SK-N-SH (cell line): Measurements from ENCODE around the gene ADAM29. TPM values are rescaled to one million over a fixed set of nuclear protein-coding genes. Genes with fewer than 3 reads are reported as not detected.

ENCODE experiments used
- CTCF ChIA-PET: fragments of 300-600, 350-600 bp; formaldehyde crosslinking; extraction: SDS; loops from one replicate; lab custom pipeline; 2021; lab: Yijun Ruan, JAX
- POLR2A ChIA-PET: fragments of 350-600 bp; sonication (Branson Sonifier 250); formaldehyde crosslinking; extraction: SDS; loops from one replicate; lab custom pipeline; 2020; ENCODE audit warnings: antibody characterized with exemption, inconsistent platforms; lab: Yijun Ruan, JAX
- DNase-seq: peaks from one replicate; pipeline ENCODE4 v3.0.0; 2012
- H2AFZ ChIP-seq: fragments of 200-600 bp; sonication (generic); 2 replicates; pipeline ENCODE4 v1.8.1; 2016; ENCODE audit warnings: antibody characterized with exemption, mild to moderate bottlenecking, low read depth
- H3F3A ChIP-seq: fragments of 200-600 bp; sonication (generic); replicated peaks from 2 replicates; pipeline ENCODE3; 2016; ENCODE audit warnings: antibody characterized with exemption, mild to moderate bottlenecking; ENCODE audit not compliant: insufficient read depth
- H3K27ac ChIP-seq, 2 experiments: fragments of 200-500 bp in 1 of 2; fragments of 200-600 bp in 1 of 2; sonication (Bioruptor generic) in 1 of 2; sonication (generic), shearing (Covaris generic) in 1 of 2; 2 replicates each; pipeline versions ENCODE4 v1.5.1 to v1.6.1; 2014 to 2016; ENCODE audit warnings: low read depth in 2 of 2, inconsistent platforms in 1 of 2, low read length in 1 of 2, mild to moderate bottlenecking in 1 of 2, mixed read lengths in 1 of 2
- H3K27me3 ChIP-seq: fragments of 200-600 bp; sonication (generic), shearing (Covaris generic); 2 replicates; pipeline ENCODE4 v1.6.1; 2016; ENCODE audit warnings: mixed run types; ENCODE audit not compliant: insufficient read depth
- H3K36me3 ChIP-seq, 2 experiments: fragments of 200-500 bp in 1 of 2; fragments of 200-600 bp in 1 of 2; sonication (Bioruptor generic) in 1 of 2; sonication (generic) in 1 of 2; replicated peaks in 1 of 2; 2 replicates each; pipeline versions ENCODE3 to v1.5.1; 2014 to 2016; ENCODE audit warnings: low read length in 1 of 2, mild to moderate bottlenecking in 1 of 2; ENCODE audit not compliant: insufficient read depth in 2 of 2, control insufficient read depth in 1 of 2
- H3K4me1 ChIP-seq, 2 experiments: fragments of 200-500 bp in 1 of 2; fragments of 200-600 bp in 1 of 2; sonication (Bioruptor generic) in 1 of 2; sonication (generic), shearing (Covaris generic) in 1 of 2; 2 replicates each; pipeline versions ENCODE4 v1.5.1 to v1.6.1; 2014 to 2016; ENCODE audit warnings: low read depth in 1 of 2, low read length in 1 of 2, mixed run types in 1 of 2; ENCODE audit not compliant: insufficient read depth in 2 of 2, control insufficient read depth in 1 of 2
- H3K4me2 ChIP-seq: fragments of 200-600 bp; sonication (generic), shearing (Covaris generic); 2 replicates; pipeline ENCODE4 v1.6.1; 2017; ENCODE audit warnings: mixed run types
- H3K4me3 ChIP-seq, 2 experiments: fragments of 200-500 bp in 1 of 2; fragments of 200-600 bp in 1 of 2; sonication (Bioruptor generic) in 1 of 2; sonication (generic), shearing (Covaris generic) in 1 of 2; 2 replicates each; pipeline versions ENCODE4 v1.5.1 to v1.8.1; 2014 to 2016; ENCODE audit warnings: low read depth in 2 of 2, inconsistent platforms in 1 of 2, low read length in 1 of 2, mild to moderate bottlenecking in 1 of 2, mixed read lengths in 1 of 2, moderate library complexity in 1 of 2
- H3K79me2 ChIP-seq: fragments of 200-600 bp; sonication (generic); 2 replicates; pipeline ENCODE4 v1.8.1; 2017; ENCODE audit warnings: mild to moderate bottlenecking; ENCODE audit not compliant: insufficient read depth
- H3K9ac ChIP-seq: fragments of 200-600 bp; sonication (generic); 2 replicates; pipeline ENCODE4 v1.6.1; 2017; ENCODE audit warnings: mixed run types
- H3K9me2 ChIP-seq: fragments of 200-600 bp; sonication (generic); 2 replicates; pipeline ENCODE4 v1.6.1; 2017; ENCODE audit warnings: mixed run types
- H3K9me3 ChIP-seq: fragments of 200-600 bp; sonication (generic); 2 replicates; pipeline ENCODE4 v1.6.1; 2017; ENCODE audit warnings: mixed run types, mild to moderate bottlenecking, moderate library complexity
- H4K20me1 ChIP-seq: fragments of 200-600 bp; sonication (generic); 2 replicates; pipeline ENCODE4 v1.6.1; 2017; ENCODE audit warnings: mild to moderate bottlenecking, mixed run types; ENCODE audit not compliant: insufficient read depth
- ELF1 ChIP-seq: IDR thresholded peaks from 2 replicates; pipeline ENCODE4 v1.4.0; 2012
- EP300 ChIP-seq, 2 experiments: IDR thresholded peaks; 2 replicates each; pipeline versions ENCODE4 v1.4.0 to v1.6.1; 2012; ENCODE audit warnings: borderline replicate concordance in 1 of 2, low read depth in 1 of 2, low read length in 1 of 2
- FOSL2 ChIP-seq: IDR thresholded peaks from 2 replicates; pipeline ENCODE4 v1.4.0; 2012; ENCODE audit warnings: low read depth, mild to moderate bottlenecking, moderate library complexity, borderline replicate concordance
- FOXM1 ChIP-seq: IDR thresholded peaks from 2 replicates; pipeline ENCODE4 v1.4.0; 2012; ENCODE audit warnings: low read depth, mild to moderate bottlenecking
- GABPA ChIP-seq: IDR thresholded peaks from 2 replicates; pipeline ENCODE4 v1.4.0; 2012; ENCODE audit warnings: low read depth, mild to moderate bottlenecking
- JUND ChIP-seq: IDR thresholded peaks from 2 replicates; pipeline ENCODE4 v1.4.0; 2012
- MEF2A ChIP-seq: IDR thresholded peaks from 2 replicates; pipeline ENCODE4 v1.4.0; 2012; ENCODE audit warnings: low read depth, borderline replicate concordance
- NFIC ChIP-seq: IDR thresholded peaks from 2 replicates; pipeline ENCODE4 v1.4.0; 2012; ENCODE audit warnings: borderline replicate concordance
- NRF1 ChIP-seq: IDR thresholded peaks from 2 replicates; pipeline ENCODE4 v1.6.1; 2012; ENCODE audit warnings: low read depth, mild to moderate bottlenecking, low read length
- RCOR1 ChIP-seq: fragments of 150-350 bp; IDR thresholded peaks from 2 replicates; pipeline ENCODE4 v1.6.1; 2017; ENCODE audit warnings: antibody characterized with exemption, low read length
- RFX5 ChIP-seq: IDR thresholded peaks from 2 replicates; pipeline ENCODE4 v1.6.1; 2012; ENCODE audit warnings: mild to moderate bottlenecking, improper control_type of control experiment, low read length
- RXRA ChIP-seq: IDR thresholded peaks from 2 replicates; pipeline ENCODE4 v1.4.0; 2012; ENCODE audit warnings: low read depth, mild to moderate bottlenecking, borderline replicate concordance
- TAF1 ChIP-seq: IDR thresholded peaks from 2 replicates; pipeline ENCODE4 v1.6.1; 2012; ENCODE audit warnings: low read depth, mild to moderate bottlenecking, low read length, moderate library complexity, borderline replicate concordance
- TCF12 ChIP-seq: IDR thresholded peaks from 2 replicates; pipeline ENCODE4 v1.4.0; 2012
- YY1 ChIP-seq: IDR thresholded peaks from 2 replicates; pipeline ENCODE4 v1.4.0; 2012; ENCODE audit warnings: low read depth, mild to moderate bottlenecking
- WGBS: methylation state at CpG from one replicate; pipeline ENCODE4 v1.1.6; 2017; ENCODE audit warnings: low lambda C conversion rate; 5-methylcytosine and 5-hydroxymethylcytosine counted together
- polyA plus RNA-seq, 3 experiments: library from polyadenylated mRNA; depleted of rRNA; stranded (reverse); fragments of >200 nt; gene quantifications; 2 replicates each; pipeline ENCODE4 v1.2.3, GENCODE V29; 2012
- TF ChIP-seq, protein P1 (sequence below): fragments of 150-350 bp; IDR thresholded peaks from 2 replicates; pipeline ENCODE4 v1.6.1; 2017; ENCODE audit warnings: antibody characterized with exemption, low read length, low read depth, borderline replicate concordance
- TF ChIP-seq, protein P2 (sequence below): IDR thresholded peaks from 2 replicates; pipeline ENCODE4 v1.4.0; 2012; ENCODE audit warnings: low read depth, borderline replicate concordance
- TF ChIP-seq, protein P3 (sequence below): IDR thresholded peaks from 2 replicates; pipeline ENCODE4; 2012
- TF ChIP-seq, protein P4 (sequence below): fragments of 200-600 bp; sonication (generic); IDR thresholded peaks from 2 replicates; pipeline ENCODE4 v1.6.1; 2017; ENCODE audit warnings: antibody characterized with exemption, mild to moderate bottlenecking, moderate library complexity
- TF ChIP-seq, protein P5 (sequence below): fragments of 150-350 bp; IDR thresholded peaks from 2 replicates; pipeline ENCODE4 v1.6.1; 2016; ENCODE audit warnings: mild to moderate bottlenecking, low read depth, low read length

ADAM29 gene
- polyA plus RNA-seq, 1 of the 3 experiments (the other 2 are of a cell fraction): not detected

DNA sequence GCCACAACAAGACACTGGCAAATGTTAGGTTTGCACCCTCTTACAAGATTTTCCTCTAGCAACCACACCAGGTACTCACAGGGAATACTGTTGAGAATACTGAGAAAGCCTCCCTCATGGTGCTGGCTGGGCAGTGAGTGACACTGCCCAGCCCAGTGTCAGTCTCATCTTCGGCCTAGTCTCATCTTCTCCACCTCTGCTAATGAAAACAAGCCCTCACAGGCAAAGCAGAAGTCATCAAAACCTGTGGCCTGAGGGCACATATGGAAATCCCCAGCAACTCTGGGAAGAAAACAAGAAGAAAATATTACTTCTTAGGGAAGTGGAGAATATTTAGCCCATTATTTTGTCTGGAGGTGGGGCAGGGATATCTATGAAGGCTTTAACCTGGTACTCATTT, 7.9 kb upstream of the ADAM29 start:
- Histone ChIP-seq H3K79me2 (no peaks in the 10 kb centered on the region), H2AFZ (no peak overlapping the region), H3K27me3 (no peaks in the 10 kb centered on the region), H3K9ac (no peak overlapping the region), H3K9me3 (no peaks in the 10 kb centered on the region), H3K4me2 (no peak overlapping the region), H3K9me2 (0 out of 2 replicates have a peak, but pooled peaks cover 3% of the 10 kb centered on the region), H3K4me1 (no peaks in the 10 kb centered on the region), H3K27ac (no peak overlapping the region), H3F3A (no peaks in the 10 kb centered on the region), H3K36me3 (no peaks in the 10 kb centered on the region), H4K20me1 (no peaks in the 10 kb centered on the region), H3K4me3 (no peak overlapping the region)
- 8% methylated on average over 1 of the region's 1 CpG for WGBS
- DNase-seq: no peak
- ChIA-PET POLR2A (no interaction called here), CTCF (no interaction called here)
- TF ChIP-seq JUND: no peak
- no peak for TF ChIP-seq YY1
- no peak for TF ChIP-seq RFX5
- TF ChIP-seq MEF2A: no peak
- TF ChIP-seq, protein P1, sequence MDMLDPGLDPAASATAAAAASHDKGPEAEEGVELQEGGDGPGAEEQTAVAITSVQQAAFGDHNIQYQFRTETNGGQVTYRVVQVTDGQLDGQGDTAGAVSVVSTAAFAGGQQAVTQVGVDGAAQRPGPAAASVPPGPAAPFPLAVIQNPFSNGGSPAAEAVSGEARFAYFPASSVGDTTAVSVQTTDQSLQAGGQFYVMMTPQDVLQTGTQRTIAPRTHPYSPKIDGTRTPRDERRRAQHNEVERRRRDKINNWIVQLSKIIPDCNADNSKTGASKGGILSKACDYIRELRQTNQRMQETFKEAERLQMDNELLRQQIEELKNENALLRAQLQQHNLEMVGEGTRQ: no peak
- no peak for TF ChIP-seq RCOR1
- TF ChIP-seq NFIC: no peak
- no peak for TF ChIP-seq FOXM1
- TF ChIP-seq TAF1: no peak
- no peak for TF ChIP-seq NRF1

DNA sequence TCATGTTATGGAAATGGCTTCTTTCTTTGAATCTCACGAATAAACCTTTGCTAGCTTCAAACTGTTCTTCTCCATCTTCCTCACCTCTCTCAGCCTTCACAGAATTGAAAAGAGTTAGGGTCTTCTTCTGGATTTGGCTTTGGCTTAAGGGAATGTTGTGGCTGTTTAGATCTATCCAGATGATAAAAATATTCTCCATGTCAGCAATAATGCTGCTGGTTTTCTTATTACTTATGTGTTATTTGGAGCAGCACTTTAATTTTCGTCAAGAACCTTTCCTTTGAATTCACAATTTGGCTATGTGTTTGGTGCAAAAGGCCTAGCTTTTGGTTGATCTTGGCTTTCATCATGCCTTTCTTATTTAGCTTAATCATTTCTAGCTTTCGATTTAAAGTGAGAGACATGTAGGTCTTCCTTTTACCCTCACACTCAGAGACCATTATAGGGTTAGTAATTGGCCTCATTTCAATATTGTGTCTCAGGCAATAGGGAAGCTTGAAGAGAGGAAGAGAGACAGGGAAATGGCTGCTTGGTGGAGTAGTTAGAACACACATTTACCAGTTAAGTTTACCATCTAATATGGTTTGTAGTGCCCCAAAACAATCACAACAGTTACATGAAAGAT, 5.1 kb upstream of the ADAM29 start:
- H3K79me2 ChIP-seq: no peaks in the 10 kb centered on the region
- H3F3A ChIP-seq: no peaks in the 10 kb centered on the region
- H3K27me3 ChIP-seq: no peaks in the 10 kb centered on the region
- WGBS: 5% methylated on average over 3 of the region's 3 CpGs
- H3K9me2 ChIP-seq: no peaks in the 10 kb centered on the region
- POLR2A ChIA-PET: no interaction called here
- no peak overlapping the region for H3K4me2 ChIP-seq
- H3K9ac ChIP-seq: no peak overlapping the region
- H3K4me3 ChIP-seq: no peak overlapping the region
- H3K4me1 ChIP-seq: no peaks in the 10 kb centered on the region
- no peaks in the 10 kb centered on the region for H4K20me1 ChIP-seq
- no peak overlapping the region for H2AFZ ChIP-seq
- TF ChIP-seq MEF2A: no peak
- TF ChIP-seq TCF12: no peak
- no peak for TF ChIP-seq FOSL2
- TF ChIP-seq GABPA: no peak
- no peak for TF ChIP-seq EP300 (IDR thresholded peaks at IDR 0.05; ENCODE audit: borderline replicate concordance in 1 of 2, low read depth in 1 of 2, low read length in 1 of 2)
- TF ChIP-seq RXRA: no peak
- TF ChIP-seq, protein P2, sequence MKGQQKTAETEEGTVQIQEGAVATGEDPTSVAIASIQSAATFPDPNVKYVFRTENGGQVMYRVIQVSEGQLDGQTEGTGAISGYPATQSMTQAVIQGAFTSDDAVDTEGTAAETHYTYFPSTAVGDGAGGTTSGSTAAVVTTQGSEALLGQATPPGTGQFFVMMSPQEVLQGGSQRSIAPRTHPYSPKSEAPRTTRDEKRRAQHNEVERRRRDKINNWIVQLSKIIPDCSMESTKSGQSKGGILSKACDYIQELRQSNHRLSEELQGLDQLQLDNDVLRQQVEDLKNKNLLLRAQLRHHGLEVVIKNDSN: no peak
- TF ChIP-seq, protein P3, sequence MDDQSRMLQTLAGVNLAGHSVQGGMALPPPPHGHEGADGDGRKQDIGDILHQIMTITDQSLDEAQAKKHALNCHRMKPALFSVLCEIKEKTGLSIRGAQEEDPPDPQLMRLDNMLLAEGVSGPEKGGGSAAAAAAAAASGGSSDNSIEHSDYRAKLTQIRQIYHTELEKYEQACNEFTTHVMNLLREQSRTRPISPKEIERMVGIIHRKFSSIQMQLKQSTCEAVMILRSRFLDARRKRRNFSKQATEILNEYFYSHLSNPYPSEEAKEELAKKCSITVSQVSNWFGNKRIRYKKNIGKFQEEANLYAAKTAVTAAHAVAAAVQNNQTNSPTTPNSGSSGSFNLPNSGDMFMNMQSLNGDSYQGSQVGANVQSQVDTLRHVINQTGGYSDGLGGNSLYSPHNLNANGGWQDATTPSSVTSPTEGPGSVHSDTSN: no peak
- TF ChIP-seq, protein P4, sequence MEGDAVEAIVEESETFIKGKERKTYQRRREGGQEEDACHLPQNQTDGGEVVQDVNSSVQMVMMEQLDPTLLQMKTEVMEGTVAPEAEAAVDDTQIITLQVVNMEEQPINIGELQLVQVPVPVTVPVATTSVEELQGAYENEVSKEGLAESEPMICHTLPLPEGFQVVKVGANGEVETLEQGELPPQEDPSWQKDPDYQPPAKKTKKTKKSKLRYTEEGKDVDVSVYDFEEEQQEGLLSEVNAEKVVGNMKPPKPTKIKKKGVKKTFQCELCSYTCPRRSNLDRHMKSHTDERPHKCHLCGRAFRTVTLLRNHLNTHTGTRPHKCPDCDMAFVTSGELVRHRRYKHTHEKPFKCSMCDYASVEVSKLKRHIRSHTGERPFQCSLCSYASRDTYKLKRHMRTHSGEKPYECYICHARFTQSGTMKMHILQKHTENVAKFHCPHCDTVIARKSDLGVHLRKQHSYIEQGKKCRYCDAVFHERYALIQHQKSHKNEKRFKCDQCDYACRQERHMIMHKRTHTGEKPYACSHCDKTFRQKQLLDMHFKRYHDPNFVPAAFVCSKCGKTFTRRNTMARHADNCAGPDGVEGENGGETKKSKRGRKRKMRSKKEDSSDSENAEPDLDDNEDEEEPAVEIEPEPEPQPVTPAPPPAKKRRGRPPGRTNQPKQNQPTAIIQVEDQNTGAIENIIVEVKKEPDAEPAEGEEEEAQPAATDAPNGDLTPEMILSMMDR: no peak
- no peak for TF ChIP-seq NFIC
- TF ChIP-seq ELF1: no peak
- TF ChIP-seq, protein P5, sequence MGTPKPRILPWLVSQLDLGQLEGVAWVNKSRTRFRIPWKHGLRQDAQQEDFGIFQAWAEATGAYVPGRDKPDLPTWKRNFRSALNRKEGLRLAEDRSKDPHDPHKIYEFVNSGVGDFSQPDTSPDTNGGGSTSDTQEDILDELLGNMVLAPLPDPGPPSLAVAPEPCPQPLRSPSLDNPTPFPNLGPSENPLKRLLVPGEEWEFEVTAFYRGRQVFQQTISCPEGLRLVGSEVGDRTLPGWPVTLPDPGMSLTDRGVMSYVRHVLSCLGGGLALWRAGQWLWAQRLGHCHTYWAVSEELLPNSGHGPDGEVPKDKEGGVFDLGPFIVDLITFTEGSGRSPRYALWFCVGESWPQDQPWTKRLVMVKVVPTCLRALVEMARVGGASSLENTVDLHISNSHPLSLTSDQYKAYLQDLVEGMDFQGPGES: no peak
- CTCF ChIA-PET: no interaction called here
- H3K36me3 ChIP-seq: no peaks in the 10 kb centered on the region
- no peak for DNase-seq
- no peak overlapping the region for H3K27ac ChIP-seq
- H3K9me3 ChIP-seq: no peaks in the 10 kb centered on the region
